Measurements from ENCODE around the gene NPAS2.

NPAS2 gene

DNA sequence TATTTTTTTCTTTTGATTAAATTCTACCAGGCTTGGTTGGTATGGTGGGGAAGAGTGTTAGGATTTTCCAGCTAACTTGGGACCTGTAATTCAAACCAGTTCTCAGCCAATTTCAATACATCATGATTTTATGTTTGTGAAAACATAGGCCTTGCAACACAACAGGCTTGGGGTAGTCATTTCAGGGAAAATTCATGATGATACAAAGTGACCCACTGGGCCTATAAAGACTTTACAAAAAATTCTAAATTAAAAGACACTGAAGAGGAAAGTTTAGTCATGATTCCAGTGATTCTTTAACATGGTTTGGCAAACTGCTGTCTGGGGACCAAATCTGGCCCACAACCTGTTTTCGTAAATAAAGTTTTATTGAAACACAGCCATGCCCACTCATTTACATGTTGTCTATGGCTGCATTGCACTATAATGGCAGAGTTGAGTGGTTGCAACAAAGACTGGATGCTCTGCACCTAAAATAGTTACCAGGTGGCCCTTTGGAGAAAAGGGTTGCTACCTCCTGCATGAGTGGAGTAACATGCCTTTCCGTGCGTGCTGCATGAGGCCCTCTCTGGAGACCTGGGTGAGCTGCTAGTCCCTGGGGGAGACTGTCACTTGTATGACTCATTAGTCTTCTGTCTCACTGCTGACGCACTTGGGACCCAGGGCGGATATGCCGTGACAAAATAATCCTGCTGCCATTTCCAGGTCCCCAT, 73.6 kb downstream of the NPAS2 start:
- Histone ChIP-seq H3K27me3 (ENCODE audit: insufficient read depth, poor library complexity, severe bottlenecking) (no peaks in the 10 kb centered on the region), H3K9me3 (ENCODE audit: severe bottlenecking) (no peaks in the 10 kb centered on the region), H3K36me3 (ENCODE audit: low read depth) (peaks cover 3% of the 10 kb centered on the region; the same call in 1 of the 2 replicates), H3K27ac (ENCODE audit: poor library complexity, severe bottlenecking) (no peak overlapping the region), H3K4me1 (ENCODE audit: insufficient read depth, poor library complexity, severe bottlenecking) (peaks cover 11% of the 10 kb centered on the region), H3K4me3 (ENCODE audit: severe bottlenecking) (no peak overlapping the region)
- ATAC-seq (ENCODE audit: low read depth) (no peak), DNase-seq (ENCODE audit: low spot score) (no peak)
- TF ChIP-seq, protein P1, sequence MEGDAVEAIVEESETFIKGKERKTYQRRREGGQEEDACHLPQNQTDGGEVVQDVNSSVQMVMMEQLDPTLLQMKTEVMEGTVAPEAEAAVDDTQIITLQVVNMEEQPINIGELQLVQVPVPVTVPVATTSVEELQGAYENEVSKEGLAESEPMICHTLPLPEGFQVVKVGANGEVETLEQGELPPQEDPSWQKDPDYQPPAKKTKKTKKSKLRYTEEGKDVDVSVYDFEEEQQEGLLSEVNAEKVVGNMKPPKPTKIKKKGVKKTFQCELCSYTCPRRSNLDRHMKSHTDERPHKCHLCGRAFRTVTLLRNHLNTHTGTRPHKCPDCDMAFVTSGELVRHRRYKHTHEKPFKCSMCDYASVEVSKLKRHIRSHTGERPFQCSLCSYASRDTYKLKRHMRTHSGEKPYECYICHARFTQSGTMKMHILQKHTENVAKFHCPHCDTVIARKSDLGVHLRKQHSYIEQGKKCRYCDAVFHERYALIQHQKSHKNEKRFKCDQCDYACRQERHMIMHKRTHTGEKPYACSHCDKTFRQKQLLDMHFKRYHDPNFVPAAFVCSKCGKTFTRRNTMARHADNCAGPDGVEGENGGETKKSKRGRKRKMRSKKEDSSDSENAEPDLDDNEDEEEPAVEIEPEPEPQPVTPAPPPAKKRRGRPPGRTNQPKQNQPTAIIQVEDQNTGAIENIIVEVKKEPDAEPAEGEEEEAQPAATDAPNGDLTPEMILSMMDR (IDR thresholded peaks at IDR 0.05; ENCODE audit: poor library complexity, severe bottlenecking): no peak

DNA sequence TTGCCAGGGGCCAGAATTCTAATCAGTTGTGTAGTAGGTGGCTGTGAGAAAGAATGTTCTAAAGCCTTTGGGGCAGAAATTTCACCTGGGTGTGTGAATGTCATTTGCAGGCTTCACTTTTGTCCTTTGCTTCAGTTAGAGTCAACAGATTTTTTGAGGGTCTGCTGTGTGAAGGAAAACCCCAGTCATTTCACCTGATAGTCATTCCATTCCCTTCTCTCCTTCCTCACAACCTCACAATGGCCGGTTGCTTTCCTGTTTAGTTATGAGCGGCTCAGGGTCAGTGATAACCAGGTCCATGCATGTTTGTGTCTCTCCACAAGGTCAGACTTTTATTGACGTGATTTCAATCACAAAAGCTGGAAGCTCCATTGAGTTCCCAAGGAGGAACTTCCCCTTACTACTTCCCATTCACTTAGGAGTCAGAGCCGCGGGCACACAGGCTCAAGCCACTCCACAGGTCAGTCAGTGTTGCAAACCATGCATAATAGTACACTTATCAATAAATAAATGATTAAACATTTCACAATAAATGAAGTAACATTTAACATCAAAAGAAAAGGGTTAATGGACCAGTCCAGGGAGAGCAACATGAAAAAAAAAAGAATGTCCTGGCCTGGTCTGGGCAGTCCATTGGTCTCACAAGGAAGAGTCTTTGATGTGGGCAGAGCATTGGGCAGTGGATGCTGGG, 74.3 kb downstream of the NPAS2 start:
- H3K4me3 ChIP-seq (ENCODE audit: severe bottlenecking): no peak overlapping the region
- ATAC-seq (ENCODE audit: low read depth) (no peak), DNase-seq (ENCODE audit: low spot score) (no peak)
- H3K27me3 ChIP-seq (ENCODE audit: insufficient read depth, poor library complexity, severe bottlenecking): no peaks in the 10 kb centered on the region
- no peak overlapping the region for H3K27ac ChIP-seq (ENCODE audit: poor library complexity, severe bottlenecking)
- peaks cover 11% of the 10 kb centered on the region for H3K4me1 ChIP-seq (ENCODE audit: insufficient read depth, poor library complexity, severe bottlenecking)
- H3K9me3 ChIP-seq (ENCODE audit: severe bottlenecking): no peaks in the 10 kb centered on the region
- TF ChIP-seq, protein P1 (IDR thresholded peaks at IDR 0.05; ENCODE audit: poor library complexity, severe bottlenecking): no peak
- H3K36me3 ChIP-seq (ENCODE audit: low read depth): peaks cover 3% of the 10 kb centered on the region; the same call in 1 of the 2 replicates

DNA sequence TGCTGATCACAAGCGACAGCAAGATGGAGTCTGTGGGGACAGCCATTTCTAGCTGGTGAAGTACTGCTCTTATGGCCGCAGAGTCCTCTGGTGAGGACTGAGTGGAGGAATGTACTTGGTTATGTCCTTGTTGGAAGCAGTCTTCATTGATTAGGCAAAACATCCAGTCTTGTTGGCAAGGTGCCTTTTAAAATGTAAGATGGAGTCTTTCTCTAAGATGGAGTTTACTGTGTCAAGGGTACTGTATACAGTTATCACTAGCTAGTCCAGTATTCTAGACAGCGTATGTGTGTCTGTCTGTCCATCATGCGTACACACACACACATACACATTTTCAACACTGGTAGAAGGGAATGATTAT, 74.8 kb downstream of the NPAS2 start:
- H3K27ac ChIP-seq (ENCODE audit: poor library complexity, severe bottlenecking): no peak overlapping the region
- peaks cover 3% of the 10 kb centered on the region; the same call in 1 of the 2 replicates for H3K36me3 ChIP-seq (ENCODE audit: low read depth)
- no peak overlapping the region for H3K4me3 ChIP-seq (ENCODE audit: severe bottlenecking)
- DNase-seq (ENCODE audit: low spot score): no peak
- TF ChIP-seq, protein P1 (IDR thresholded peaks at IDR 0.05; ENCODE audit: poor library complexity, severe bottlenecking): no peak
- H3K9me3 ChIP-seq (ENCODE audit: severe bottlenecking): no peaks in the 10 kb centered on the region
- no peaks in the 10 kb centered on the region for H3K27me3 ChIP-seq (ENCODE audit: insufficient read depth, poor library complexity, severe bottlenecking)
- peaks cover 12% of the 10 kb centered on the region for H3K4me1 ChIP-seq (ENCODE audit: insufficient read depth, poor library complexity, severe bottlenecking)
- ATAC-seq (ENCODE audit: low read depth): no peak

DNA sequence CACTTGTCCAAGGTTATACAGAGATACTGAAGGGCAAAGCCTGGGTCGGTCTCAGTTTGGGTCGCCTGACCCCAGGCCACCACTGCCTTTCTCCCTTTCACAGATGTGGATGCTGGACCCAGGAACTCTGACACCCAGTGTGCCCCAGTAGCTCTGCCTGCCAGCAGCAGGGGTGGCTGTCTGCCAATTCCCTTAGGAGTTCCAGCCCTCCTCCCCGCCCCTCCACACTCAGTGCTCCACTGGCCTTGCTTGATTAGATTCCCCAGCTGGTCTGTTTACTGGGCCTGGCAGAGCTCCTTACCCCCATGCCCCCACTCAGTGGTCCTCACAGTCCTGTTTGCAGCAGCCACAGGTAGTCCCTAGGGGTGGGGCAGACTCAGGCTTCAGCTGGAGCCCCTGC, 75.5 kb downstream of the NPAS2 start:
- no peak for DNase-seq (ENCODE audit: low spot score)
- Histone ChIP-seq H3K27me3 (ENCODE audit: insufficient read depth, poor library complexity, severe bottlenecking) (no peaks in the 10 kb centered on the region), H3K9me3 (ENCODE audit: severe bottlenecking) (no peaks in the 10 kb centered on the region), H3K4me1 (ENCODE audit: insufficient read depth, poor library complexity, severe bottlenecking) (peaks cover 18% of the 10 kb centered on the region), H3K4me3 (ENCODE audit: severe bottlenecking) (no peak overlapping the region), H3K36me3 (ENCODE audit: low read depth) (peaks cover 3% of the 10 kb centered on the region; the same call in 1 of the 2 replicates), H3K27ac (ENCODE audit: poor library complexity, severe bottlenecking) (no peak overlapping the region)
- peak; percentile 27; the same call in 1 of the 3 replicates for ATAC-seq (ENCODE audit: low read depth)
- TF ChIP-seq, protein P1 (IDR thresholded peaks at IDR 0.05; ENCODE audit: poor library complexity, severe bottlenecking): no peak
